ENCODE data around the gene TTC4.

Gene TTC4

DNA sequence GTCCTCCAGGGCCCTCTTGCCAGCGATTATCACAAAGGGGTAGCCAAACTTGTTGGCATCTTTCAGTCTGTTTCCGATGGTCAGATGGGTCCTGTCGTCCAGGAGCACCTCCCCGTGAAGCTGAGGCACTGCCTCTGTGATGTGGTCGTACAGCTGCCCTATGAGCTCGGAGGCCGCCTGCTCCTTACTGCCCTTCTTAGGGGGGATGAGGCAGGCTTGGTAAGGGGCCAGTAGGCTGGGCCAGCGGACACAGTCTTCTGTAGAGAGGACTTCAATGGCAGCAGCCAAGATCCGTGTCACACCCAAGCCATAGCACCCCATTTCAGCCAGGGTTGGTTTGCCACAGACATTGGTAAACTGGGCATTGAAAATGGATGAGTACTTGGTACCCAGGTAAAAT, 42.2 kb downstream of the TTC4 start:
- H3F3A ChIP-seq (ENCODE audit: low read depth): no peaks in the 10 kb centered on the region
- H2AFZ ChIP-seq (ENCODE audit: low read length): no peak overlapping the region
- no peaks in the 10 kb centered on the region for H3K27me3 ChIP-seq (ENCODE audit: insufficient read depth, low read length, poor library complexity, severe bottlenecking)
- H3K36me3 ChIP-seq (ENCODE audit: insufficient read depth, low read length): peaks cover 6% of the 10 kb centered on the region; the same call in 1 of the 2 replicates
- H3K9ac ChIP-seq (ENCODE audit: low read depth, low read length, poor library complexity, severe bottlenecking): no peak overlapping the region
- TF ChIP-seq CTCF (conservative IDR thresholded peaks at IDR 0.05; ENCODE audit: low read length): no peak
- no peak for TF ChIP-seq EZH2phosphoT487 (IDR thresholded peaks at IDR 0.05; ENCODE audit: borderline replicate concordance)
- H3K79me2 ChIP-seq (ENCODE audit: insufficient read depth, low read length): peaks cover 3% of the 10 kb centered on the region; the same call in 1 of the 2 replicates
- H3K9me2 ChIP-seq (replicated peaks; ENCODE audit: low read depth, low read length): no peaks in the 10 kb centered on the region
- peaks cover 3% of the 10 kb centered on the region for H3K4me1 ChIP-seq (ENCODE audit: insufficient read depth, low read length, poor library complexity, severe bottlenecking)
- no peaks in the 10 kb centered on the region for H3K9me3 ChIP-seq (ENCODE audit: insufficient read depth, low read depth, low read length)
- H3K4me3 ChIP-seq (ENCODE audit: low read length, poor library complexity, severe bottlenecking): no peak overlapping the region
- no peaks in the 10 kb centered on the region for H4K20me1 ChIP-seq (ENCODE audit: insufficient read depth, low read length, poor library complexity, severe bottlenecking)
- H3K4me2 ChIP-seq (ENCODE audit: low read depth, low read length, poor library complexity, severe bottlenecking): no peak overlapping the region

DNA sequence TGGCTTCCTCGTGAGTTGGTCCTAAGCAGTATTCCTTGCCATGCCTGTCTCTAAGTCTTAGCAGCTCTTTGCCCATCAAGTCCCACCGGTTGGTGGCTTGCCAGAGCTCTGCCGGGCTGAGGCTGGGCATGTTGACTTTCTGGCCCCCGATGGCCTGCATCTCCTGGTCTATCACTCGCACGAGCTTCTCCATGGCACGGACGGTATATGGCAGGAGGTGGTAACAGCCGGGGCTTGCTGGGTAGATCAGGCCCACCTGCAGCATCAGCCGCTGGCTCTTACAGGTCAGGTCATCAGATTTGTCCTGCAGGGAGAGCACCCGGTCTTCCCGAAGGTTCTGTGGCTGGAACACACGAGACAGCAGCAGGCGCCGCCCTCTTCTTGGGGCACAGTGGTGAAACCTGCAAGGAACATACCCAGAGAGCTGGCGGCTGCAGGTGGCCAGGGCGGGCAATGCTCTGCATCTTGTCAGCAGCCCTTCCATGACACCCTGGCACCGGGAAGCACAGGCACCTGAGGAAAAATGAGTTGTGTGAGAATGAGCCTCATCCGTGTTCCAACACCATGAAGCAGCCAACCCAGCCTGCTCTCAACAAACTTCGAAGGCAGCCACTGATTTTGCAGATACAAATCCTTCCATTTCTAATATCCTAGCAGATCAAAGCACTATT, 43.2 kb downstream of the TTC4 start:
- TF ChIP-seq CTCF (conservative IDR thresholded peaks at IDR 0.05; ENCODE audit: low read length): no peak
- TF ChIP-seq EZH2phosphoT487 (IDR thresholded peaks at IDR 0.05; ENCODE audit: borderline replicate concordance): no peak
- H3K9me3 ChIP-seq (ENCODE audit: insufficient read depth, low read depth, low read length): no peaks in the 10 kb centered on the region
- no peak overlapping the region for H3K4me3 ChIP-seq (ENCODE audit: low read length, poor library complexity, severe bottlenecking)
- H3K27me3 ChIP-seq (ENCODE audit: insufficient read depth, low read length, poor library complexity, severe bottlenecking): no peaks in the 10 kb centered on the region
- H4K20me1 ChIP-seq (ENCODE audit: insufficient read depth, low read length, poor library complexity, severe bottlenecking): no peaks in the 10 kb centered on the region
- peaks cover 12% of the 10 kb centered on the region for H3K79me2 ChIP-seq (ENCODE audit: insufficient read depth, low read length)
- peaks cover 13% of the 10 kb centered on the region for H3K4me1 ChIP-seq (ENCODE audit: insufficient read depth, low read length, poor library complexity, severe bottlenecking)
- no peak overlapping the region for H2AFZ ChIP-seq (ENCODE audit: low read length)
- H3F3A ChIP-seq (ENCODE audit: low read depth): no peaks in the 10 kb centered on the region
- no peaks in the 10 kb centered on the region for H3K9me2 ChIP-seq (replicated peaks; ENCODE audit: low read depth, low read length)
- H3K36me3 ChIP-seq (ENCODE audit: insufficient read depth, low read length): peaks cover 6% of the 10 kb centered on the region; the same call in 1 of the 2 replicates
- H3K9ac ChIP-seq (ENCODE audit: low read depth, low read length, poor library complexity, severe bottlenecking): no peak overlapping the region
- no peak overlapping the region for H3K4me2 ChIP-seq (ENCODE audit: low read depth, low read length, poor library complexity, severe bottlenecking)

- Histone ChIP-seq H3K4me2 (ENCODE audit: low read depth, low read length, poor library complexity, severe bottlenecking) (peak overlapping the region; percentile 93), H3K79me2 (ENCODE audit: insufficient read depth, low read length) (peaks cover 17% of the 10 kb centered on the region), H3F3A (ENCODE audit: low read depth) (no peaks in the 10 kb centered on the region), H2AFZ (ENCODE audit: low read length) (peak overlapping the region; percentile 92), H3K4me1 (ENCODE audit: insufficient read depth, low read length, poor library complexity, severe bottlenecking) (peaks cover 16% of the 10 kb centered on the region), H3K9ac (ENCODE audit: low read depth, low read length, poor library complexity, severe bottlenecking) (peak overlapping the region; percentile 88), H3K9me2 (replicated peaks; ENCODE audit: low read depth, low read length) (no peaks in the 10 kb centered on the region), H3K27me3 (ENCODE audit: insufficient read depth, low read length, poor library complexity, severe bottlenecking) (no peaks in the 10 kb centered on the region), H3K36me3 (ENCODE audit: insufficient read depth, low read length) (no peaks in the 10 kb centered on the region), H3K9me3 (ENCODE audit: insufficient read depth, low read depth, low read length) (no peaks in the 10 kb centered on the region), H4K20me1 (ENCODE audit: insufficient read depth, low read length, poor library complexity, severe bottlenecking) (no peaks in the 10 kb centered on the region), H3K4me3 (ENCODE audit: low read length, poor library complexity, severe bottlenecking) (peak overlapping the region; percentile 89)
- TF ChIP-seq CTCF (conservative IDR thresholded peaks at IDR 0.05; ENCODE audit: low read length): no peak
- no peak for TF ChIP-seq EZH2phosphoT487 (IDR thresholded peaks at IDR 0.05; ENCODE audit: borderline replicate concordance)
Observed at GRCh38 chr1:54763816-54764132, 48.1 kb downstream of the TTC4 start.

Measured in Loucy (cell line).